Fibroblast of lung (primary cell): ENCODE results near the gene FKBP8. TPM values are rescaled to one million over a fixed set of nuclear protein-coding genes. Genes with fewer than 3 reads are reported as not detected.

Experiments
- DNase-seq, 2 donors: peaks; one replicate each; pipeline versions ENCODE4 v3.0.0 to v3.0.0-alpha.2; 2010; ENCODE audit warnings: low read depth in 2 of 2
- H2AFZ ChIP-seq: 2 replicates; pipeline ENCODE4 v1.5.1; 2012; ENCODE audit warnings: low read length, control low read depth, inconsistent platforms
- H3K27ac ChIP-seq: 2 replicates; pipeline ENCODE4 v1.5.1; 2011; ENCODE audit warnings: low read length, control low read depth; ENCODE audit not compliant: insufficient read depth
- H3K27me3 ChIP-seq: 2 replicates; pipeline ENCODE4 v1.5.1; 2011; ENCODE audit warnings: mild to moderate bottlenecking, low read length; ENCODE audit not compliant: control insufficient read depth, insufficient read depth
- H3K36me3 ChIP-seq: 2 replicates; pipeline ENCODE4 v1.5.1; 2011; ENCODE audit warnings: low read length; ENCODE audit not compliant: control insufficient read depth, insufficient read depth
- H3K4me1 ChIP-seq: 2 replicates; pipeline ENCODE4 v1.5.1; 2011; ENCODE audit warnings: low read length; ENCODE audit not compliant: control insufficient read depth, insufficient read depth; ENCODE audit errors: extremely low read depth
- H3K4me2 ChIP-seq: 2 replicates; pipeline ENCODE4 v1.5.1; 2011; ENCODE audit warnings: low read length, control low read depth; ENCODE audit not compliant: insufficient read depth; ENCODE audit errors: extremely low read depth
- H3K4me3 ChIP-seq, 4 experiments: fragments of 200-600 bp in 1 of 4; sonication (generic) in 1 of 4; replicated peaks in 1 of 4; 2 replicates each; pipeline ENCODE4 v1.5.1; 2011 to 2016; ENCODE audit warnings: low read length in 4 of 4, low read depth in 3 of 4, mild to moderate bottlenecking in 3 of 4, control low read depth in 2 of 4, inconsistent platforms in 1 of 4, mixed read lengths in 1 of 4; ENCODE audit not compliant: insufficient read depth in 1 of 4; ENCODE audit errors: control extremely low read depth in 1 of 4
- H3K79me2 ChIP-seq: 2 replicates; pipeline ENCODE4 v1.5.1; 2012; ENCODE audit warnings: mild to moderate bottlenecking, low read length, inconsistent platforms; ENCODE audit not compliant: control insufficient read depth, insufficient read depth
- H3K9ac ChIP-seq: 2 replicates; pipeline ENCODE4 v1.5.1; 2011; ENCODE audit warnings: mild to moderate bottlenecking, low read length, control low read depth; ENCODE audit not compliant: insufficient read depth
- H3K9me3 ChIP-seq: 2 replicates; pipeline ENCODE4 v1.5.1; 2012; ENCODE audit warnings: low read depth, low read length; ENCODE audit not compliant: control insufficient read depth, insufficient read depth
- H4K20me1 ChIP-seq: 2 replicates; pipeline ENCODE4 v1.5.1; 2011; ENCODE audit warnings: low read length; ENCODE audit not compliant: control insufficient read depth, insufficient read depth; ENCODE audit errors: extremely low read depth
- EZH2 ChIP-seq: IDR thresholded peaks from 2 replicates; pipeline ENCODE4 v1.5.1; 2012; ENCODE audit warnings: low read length, control low read depth, mild to moderate bottlenecking; ENCODE audit errors: missing control alignments
- polyA plus RNA-seq, 2 donors: library from polyadenylated mRNA; depleted of rRNA in 1 of 2; stranded (reverse) in 1 of 2; unstranded in 1 of 2; fragments of >200 nt; gene quantifications; 2 replicates each; pipeline ENCODE4 v1.2.1, GENCODE V29; 2011 to 2012; ENCODE audit warnings: missing spikeins in 1 of 2
- total RNA-seq: library from RNA; depleted of rRNA; stranded (reverse); fragments of >200 nt; gene quantifications from 2 replicates; pipeline ENCODE4 v1.2.1, GENCODE V29; 2014
- TF ChIP-seq, protein P1 (sequence below), 2 donors: IDR thresholded peaks in 1 of 2; conservative IDR thresholded peaks in 1 of 2; 1 replicate in 1 of 2; 2 replicates in 1 of 2; pipeline ENCODE4 v1.5.1; 2011 to 2012; ENCODE audit warnings: low read length in 2 of 2, control low read depth in 1 of 2, inconsistent platforms in 1 of 2, low read depth in 1 of 2, mild to moderate bottlenecking in 1 of 2

Gene FKBP8
- total and polyA plus RNA-seq, 2 donors (not counting 1 experiment from before 2014, with no cell fraction given): 135 to 289 TPM

DNA sequence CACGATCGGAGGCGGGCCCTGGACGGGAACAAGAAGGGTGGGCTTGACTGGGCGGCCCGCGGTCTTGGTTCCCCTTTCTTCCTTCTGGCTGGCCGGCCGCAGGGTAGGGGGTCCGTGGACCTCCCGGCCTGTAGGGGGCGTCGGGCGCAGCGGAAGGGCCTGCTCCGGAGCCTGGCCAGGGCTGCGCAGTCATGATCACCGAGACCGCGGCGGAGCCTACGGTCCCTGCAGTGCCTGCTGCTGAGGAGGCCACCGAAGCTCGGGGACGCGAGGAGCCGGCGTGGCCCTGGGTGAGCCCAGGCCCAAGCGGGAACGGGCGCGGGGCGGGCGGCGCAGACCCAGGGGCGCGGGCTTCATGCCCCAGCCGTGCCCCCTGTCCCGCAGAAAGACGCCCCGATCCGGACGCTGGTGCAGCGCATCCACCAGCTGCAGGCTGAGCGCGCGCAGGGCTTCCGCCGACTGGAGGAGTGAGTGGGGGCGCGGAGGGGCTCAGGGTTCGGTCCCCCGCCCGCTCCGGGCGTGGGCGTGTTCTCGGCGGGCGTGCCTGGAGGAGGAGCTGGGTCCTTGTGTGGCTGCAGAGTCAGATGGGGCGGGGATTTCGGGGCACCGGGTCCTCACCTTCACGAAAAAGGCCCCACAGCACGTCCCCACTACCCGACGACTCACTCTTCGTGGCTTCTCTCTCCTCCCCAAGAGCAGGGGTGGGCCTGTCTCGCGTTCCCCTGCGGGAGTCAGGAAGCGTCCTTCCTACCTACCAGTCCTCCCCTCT is 45.4 kb upstream of the FKBP8 start, which contains the start of gene REX1BD:
REX1BD (plus strand) TSS at position 188 of the 769 bp plus-strand sequence; CDS start at position 192, 4 bp downstream.
- H4K20me1 ChIP-seq: no peaks in the 10 kb centered on the region

DNA sequence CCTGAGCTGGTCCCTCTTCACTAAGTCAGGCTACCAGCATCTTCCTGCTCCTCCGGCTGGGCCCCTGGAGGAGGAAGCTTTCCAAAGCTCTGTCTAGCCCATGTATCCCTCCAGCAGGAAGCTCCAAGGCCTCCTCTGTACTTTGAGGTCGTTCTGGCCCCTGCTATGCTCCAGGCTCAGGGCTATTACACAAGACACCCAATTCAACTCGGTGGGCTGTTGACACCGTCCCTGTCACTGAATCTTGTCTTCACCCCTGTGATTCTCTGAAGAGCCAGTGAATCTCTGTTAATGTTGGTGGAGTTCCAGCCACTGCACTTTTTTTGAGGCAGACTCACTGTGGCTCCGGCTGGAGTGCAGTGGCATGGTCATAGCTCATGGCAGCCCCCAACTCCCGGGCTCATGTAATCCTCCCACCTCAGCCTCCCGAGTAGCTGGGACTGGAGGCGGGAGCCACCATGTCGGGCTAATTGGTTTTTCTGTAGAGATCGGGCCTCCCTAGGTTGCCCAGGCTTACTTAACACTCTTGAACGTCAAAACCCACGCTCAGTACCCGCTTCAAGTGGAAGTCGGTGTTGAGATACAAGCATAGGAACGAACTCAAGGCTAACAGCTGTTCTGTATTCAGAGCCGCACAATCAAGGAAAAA is 44.7 kb upstream of the FKBP8 start:
- no peak for DNase-seq
- Histone ChIP-seq H4K20me1 (no peaks in the 10 kb centered on the region), H3K36me3 (peaks cover 3% of the 10 kb centered on the region), H3K27ac (peak overlapping the region; percentile 79), H3K4me1 (peaks cover 5% of the 10 kb centered on the region), H2AFZ (peak overlapping the region; percentile 88), H3K79me2 (no peaks in the 10 kb centered on the region), H3K9me3 (no peaks in the 10 kb centered on the region), H3K4me3 (peak overlapping the region; percentile 61 to 78 (median 74)), H3K4me2 (peak overlapping the region; percentile 89), H3K9ac (peak overlapping the region; percentile 71), H3K27me3 (no peaks in the 10 kb centered on the region)
- no peak for TF ChIP-seq EZH2
- TF ChIP-seq, protein P1, sequence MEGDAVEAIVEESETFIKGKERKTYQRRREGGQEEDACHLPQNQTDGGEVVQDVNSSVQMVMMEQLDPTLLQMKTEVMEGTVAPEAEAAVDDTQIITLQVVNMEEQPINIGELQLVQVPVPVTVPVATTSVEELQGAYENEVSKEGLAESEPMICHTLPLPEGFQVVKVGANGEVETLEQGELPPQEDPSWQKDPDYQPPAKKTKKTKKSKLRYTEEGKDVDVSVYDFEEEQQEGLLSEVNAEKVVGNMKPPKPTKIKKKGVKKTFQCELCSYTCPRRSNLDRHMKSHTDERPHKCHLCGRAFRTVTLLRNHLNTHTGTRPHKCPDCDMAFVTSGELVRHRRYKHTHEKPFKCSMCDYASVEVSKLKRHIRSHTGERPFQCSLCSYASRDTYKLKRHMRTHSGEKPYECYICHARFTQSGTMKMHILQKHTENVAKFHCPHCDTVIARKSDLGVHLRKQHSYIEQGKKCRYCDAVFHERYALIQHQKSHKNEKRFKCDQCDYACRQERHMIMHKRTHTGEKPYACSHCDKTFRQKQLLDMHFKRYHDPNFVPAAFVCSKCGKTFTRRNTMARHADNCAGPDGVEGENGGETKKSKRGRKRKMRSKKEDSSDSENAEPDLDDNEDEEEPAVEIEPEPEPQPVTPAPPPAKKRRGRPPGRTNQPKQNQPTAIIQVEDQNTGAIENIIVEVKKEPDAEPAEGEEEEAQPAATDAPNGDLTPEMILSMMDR (conservative IDR thresholded peaks at IDR 0.05 in 1 of 2, IDR thresholded peaks at IDR 0.05 in 1 of 2; ENCODE audit: low read depth in 1 of 2, low read length in 2 of 2): no peak

More for the DNA sequence above, 45.4 kb upstream of the FKBP8 start, which contains the start of gene REX1BD:
- TF ChIP-seq, protein P1 (conservative IDR thresholded peaks at IDR 0.05 in 1 of 2, IDR thresholded peaks at IDR 0.05 in 1 of 2; ENCODE audit: low read depth in 1 of 2, low read length in 2 of 2): peak; percentile 60 to 68
- no peak for TF ChIP-seq EZH2
- Histone ChIP-seq H3K4me1 (peaks cover 5% of the 10 kb centered on the region), H3K27me3 (no peaks in the 10 kb centered on the region), H3K36me3 (peaks cover 3% of the 10 kb centered on the region), H3K9ac (peak within 1 kb of the TSS; percentile 71), H3K27ac (peak within 1 kb of the TSS; percentile 79), H3K9me3 (no peaks in the 10 kb centered on the region), H3K4me3 (peak within 1 kb of the TSS; percentile 61 to 78 (median 74)), H3K4me2 (peak within 1 kb of the TSS; percentile 89), H3K79me2 (no peaks in the 10 kb centered on the region), H2AFZ (peak within 1 kb of the TSS; percentile 88)
- peak; percentile 71 to 75 for DNase-seq

DNA sequence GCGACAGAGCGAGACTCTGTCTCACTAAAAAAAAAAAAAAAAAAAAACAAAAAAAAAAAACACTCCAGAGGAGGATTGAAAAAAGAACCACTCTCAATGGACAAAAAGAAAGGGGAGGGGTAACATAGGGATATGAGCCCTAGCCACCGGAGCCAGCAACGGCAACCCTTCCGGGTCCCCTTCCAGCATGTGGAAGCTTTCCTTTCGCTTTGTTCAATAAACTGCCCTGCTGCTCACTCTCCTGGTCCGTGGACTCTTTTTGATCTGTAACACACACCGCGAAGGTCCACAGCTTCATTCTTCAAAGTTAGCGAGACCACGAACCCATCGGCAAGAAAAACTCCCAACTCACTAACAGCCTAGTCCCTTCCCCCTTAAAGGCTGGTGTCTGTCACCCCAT is 44.2 kb upstream of the FKBP8 start:
- Histone ChIP-seq H3K4me1 (peaks cover 5% of the 10 kb centered on the region), H3K27me3 (no peaks in the 10 kb centered on the region), H3K27ac (no peak overlapping the region), H2AFZ (no peak overlapping the region), H4K20me1 (no peaks in the 10 kb centered on the region), H3K36me3 (peaks cover 3% of the 10 kb centered on the region), H3K9ac (no peak overlapping the region), H3K4me2 (peak overlapping the region; percentile 89), H3K4me3 (no peak overlapping the region), H3K79me2 (no peaks in the 10 kb centered on the region), H3K9me3 (no peaks in the 10 kb centered on the region)
- no peak for DNase-seq
- no peak for TF ChIP-seq EZH2
- TF ChIP-seq, protein P1 (conservative IDR thresholded peaks at IDR 0.05 in 1 of 2, IDR thresholded peaks at IDR 0.05 in 1 of 2; ENCODE audit: low read depth in 1 of 2, low read length in 2 of 2): no peak
